Mucosa of stomach (tissue), 1 donor: Measurements from ENCODE around the gene PDE5A.
"Not testable (repeated sequence)": the region's sequence is repeated elsewhere in the genome, so short reads cannot be mapped to it uniquely, and the experiment has no call there.

ENCODE experiments used
- H3K27me3 ChIP-seq: one replicate; pipeline ENCODE4 v1.7.0; 2013; ENCODE audit warnings: mild to moderate bottlenecking, low read length; ENCODE audit not compliant: control insufficient read depth, insufficient read depth
- H3K36me3 ChIP-seq: one replicate; pipeline ENCODE4 v1.7.0; 2013; ENCODE audit warnings: low read length; ENCODE audit not compliant: control insufficient read depth, insufficient read depth
- H3K4me1 ChIP-seq: one replicate; pipeline ENCODE4 v1.7.0; 2013; ENCODE audit warnings: mild to moderate bottlenecking, low read length; ENCODE audit not compliant: control insufficient read depth, insufficient read depth
- H3K4me3 ChIP-seq: one replicate; pipeline ENCODE4 v1.7.0; 2013; ENCODE audit warnings: low read length
- H3K9ac ChIP-seq: one replicate; pipeline ENCODE4 v1.7.0; 2013; ENCODE audit warnings: mild to moderate bottlenecking, low read length, moderate library complexity
- H3K9me3 ChIP-seq: one replicate; pipeline ENCODE4 v1.7.0; 2013; ENCODE audit warnings: mild to moderate bottlenecking, low read length, moderate library complexity; ENCODE audit not compliant: control insufficient read depth
- donor health status: Pancreatic carcinoma.

PDE5A gene

GRCh38 chr4:119471259-119471658 is 157.3 kb downstream of the PDE5A start:
- H3K27me3 ChIP-seq = no peaks in the 10 kb centered on the region
- peaks cover 5% of the 10 kb centered on the region for H3K36me3 ChIP-seq
- H3K9me3 ChIP-seq = no peaks in the 10 kb centered on the region

GRCh38 chr4:119470737-119471063 is 157.9 kb downstream of the PDE5A start:
- not testable (repeated sequence) for H3K27me3 ChIP-seq, H3K36me3 ChIP-seq, H3K9ac ChIP-seq, H3K4me3 ChIP-seq, H3K9me3 ChIP-seq, H3K4me1 ChIP-seq

More at GRCh38 chr4:119471259-119471658, 157.3 kb downstream of the PDE5A start:
- Histone ChIP-seq H3K4me3 (no peak overlapping the region), H3K9ac (no peak overlapping the region), H3K4me1 (no peaks in the 10 kb centered on the region)

- H3K9ac ChIP-seq = not testable (repeated sequence)
These were observed 158.4 kb downstream of the PDE5A start for GRCh38 chr4:119470021-119470736.

GRCh38 chr4:119469039-119469438 is 159.6 kb downstream of the PDE5A start:
- not testable (repeated sequence) for H3K27me3 ChIP-seq, H3K9ac ChIP-seq, H3K9me3 ChIP-seq, H3K36me3 ChIP-seq, H3K4me3 ChIP-seq, H3K4me1 ChIP-seq

More at GRCh38 chr4:119470021-119470736, 158.4 kb downstream of the PDE5A start:
- H3K27me3 ChIP-seq, H3K36me3 ChIP-seq, H3K9me3 ChIP-seq, H3K4me3 ChIP-seq, H3K4me1 ChIP-seq: not testable (repeated sequence)

- not testable (repeated sequence) for H3K27me3 ChIP-seq, H3K4me3 ChIP-seq, H3K36me3 ChIP-seq, H3K9me3 ChIP-seq, H3K4me1 ChIP-seq, H3K9ac ChIP-seq
These were observed 165.9 kb downstream of the PDE5A start for GRCh38 chr4:119462733-119463132.

- H3K9ac ChIP-seq, H3K27me3 ChIP-seq, H3K4me3 ChIP-seq, H3K4me1 ChIP-seq, H3K9me3 ChIP-seq, H3K36me3 ChIP-seq: not testable (repeated sequence)
These were observed 172.9 kb downstream of the PDE5A start for GRCh38 chr4:119455734-119456133.

GRCh38 chr4:119454491-119455270 is 173.9 kb downstream of the PDE5A start:
- not testable (repeated sequence) for H3K36me3 ChIP-seq
- H3K9ac ChIP-seq = peak overlapping the region; percentile 93

GRCh38 chr4:119454151-119454490 is 174.5 kb downstream of the PDE5A start:
- H3K4me1 ChIP-seq, H3K9me3 ChIP-seq, H3K36me3 ChIP-seq, H3K27me3 ChIP-seq: not testable (repeated sequence)
- Histone ChIP-seq H3K4me3 (peak overlapping the region; percentile 46), H3K9ac (peak overlapping the region; percentile 93)

More at GRCh38 chr4:119454491-119455270, 173.9 kb downstream of the PDE5A start:
- H3K27me3 ChIP-seq, H3K9me3 ChIP-seq, H3K4me1 ChIP-seq: not testable (repeated sequence)
- peak overlapping the region; percentile 46 for H3K4me3 ChIP-seq

- not testable (repeated sequence) for H3K27me3 ChIP-seq, H3K9me3 ChIP-seq, H3K4me3 ChIP-seq, H3K36me3 ChIP-seq, H3K4me1 ChIP-seq, H3K9ac ChIP-seq
These were observed 175.3 kb downstream of the PDE5A start for GRCh38 chr4:119453286-119453685.

- not testable (repeated sequence) for H3K27me3 ChIP-seq, H3K36me3 ChIP-seq, H3K9ac ChIP-seq, H3K4me1 ChIP-seq, H3K4me3 ChIP-seq, H3K9me3 ChIP-seq
These were observed 178.8 kb downstream of the PDE5A start for GRCh38 chr4:119449851-119450250.
